T-helper 1 cell treated with Interleukin-12 subunit alpha and Interleukin-12 subunit beta and Interleukin-4 antibody, amounts not matched to agents 30 ng/mL and 1 ng/mL, for 36 hours (primary cell): Measurements from ENCODE around the gene AZGP1. TPM values are rescaled to one million over a fixed set of nuclear protein-coding genes. Genes with fewer than 3 reads are reported as not detected.
"Not testable (repeated sequence)": the region's sequence is repeated elsewhere in the genome, so short reads cannot be mapped to it uniquely, and the experiment has no call there.

Experiments used
- intact Hi-C: fragments of 100-400 bp; cut with micrococcal nuclease; formaldehyde crosslinking; loops from one replicate; pipeline ENCODE4 v1.15.1; 2024
- total RNA-seq: library from RNA; stranded (reverse); gene quantifications from 2 replicates; pipeline ENCODE4 v1.2.3, GENCODE V29; 2022

AZGP1 gene
- total RNA-seq, 1 donor from 2014 or later = not detected

- intact Hi-C loops = no loop called here
These were observed 24.4 kb upstream of the AZGP1 start for GRCh38 chr7:100000239-100000638.

- intact Hi-C loops = loop anchor here (1.0 to 10.0 kb wide), 4 partner anchors 18 to 523 kb away; partner anchors contain the start of genes ZKSCAN1, ZKSCAN5, ZNF394 and ZNF789
These were observed 21.8 kb upstream of the AZGP1 start for GRCh38 chr7:99997545-99998137.

GRCh38 chr7:99996755-99997544 is 21.1 kb upstream of the AZGP1 start:
- intact Hi-C loops = loop anchor here (1.0 to 10.0 kb wide), 4 partner anchors 18 to 522 kb away; partner anchors contain the start of genes ZKSCAN1, ZKSCAN5, ZNF394 and ZNF789

- intact Hi-C loops = loop anchor here (1.0 to 10.0 kb wide), 7 partner anchors 58 to 520 kb away; partner anchors contain the start of genes CNPY4, TAF6, ZKSCAN5 and ZNF3
These were observed 19.0 kb upstream of the AZGP1 start for GRCh38 chr7:99994819-99995218.

- intact Hi-C loops = loop anchor here (5.0 to 10.0 kb wide), 3 partner anchors 415 to 518 kb away; partner anchors contain the start of genes ZKSCAN5, ZNF394 and ZNF789
These were observed 16.7 kb upstream of the AZGP1 start for GRCh38 chr7:99992330-99993038.

GRCh38 chr7:99991543-99991942 is 15.7 kb upstream of the AZGP1 start:
- intact Hi-C loops = loop anchor here (1.0 to 10.0 kb wide), 5 partner anchors 12 to 517 kb away; partner anchors contain the start of genes ZKSCAN5, ZNF394 and ZNF789

GRCh38 chr7:99990460-99990852 is 14.6 kb upstream of the AZGP1 start:
- intact Hi-C loops = loop anchor here (5.0 to 10.0 kb wide), 3 partner anchors 417 to 516 kb away; partner anchors contain the start of genes ZKSCAN5, ZNF394 and ZNF789

GRCh38 chr7:99987846-99988245 is 12.0 kb upstream of the AZGP1 start:
- intact Hi-C loops = no loop called here

- intact Hi-C loops = not testable (repeated sequence)
These were observed 11.5 kb upstream of the AZGP1 start for GRCh38 chr7:99987306-99987705.

- intact Hi-C loops = no loop called here
These were observed 8.8 kb upstream of the AZGP1 start for GRCh38 chr7:99984593-99984992.

GRCh38 chr7:99981066-99981465 is 5.2 kb upstream of the AZGP1 start:
- intact Hi-C loops = not testable (repeated sequence)

- intact Hi-C loops = not testable (repeated sequence)
These were observed 4.6 kb upstream of the AZGP1 start for GRCh38 chr7:99980448-99980872.

- intact Hi-C loops = loop anchor here (1.0 kb wide), 4 partner anchors 11 to 151 kb away; no protein-coding TSS in a partner anchor
These were observed 4.0 kb upstream of the AZGP1 start for GRCh38 chr7:99979814-99980225.

GRCh38 chr7:99976626-99977025 is 795 bp upstream of the AZGP1 start:
- intact Hi-C loops = no loop called here

- intact Hi-C loops = no loop called here
These were observed 1.1 kb downstream of the AZGP1 start for GRCh38 chr7:99974681-99975080.

- intact Hi-C loops = not testable (repeated sequence)
These were observed 2.0 kb downstream of the AZGP1 start for GRCh38 chr7:99973817-99974216.

GRCh38 chr7:99971242-99971641 is 4.6 kb downstream of the AZGP1 start:
- intact Hi-C loops = no loop called here

GRCh38 chr7:99969813-99970212 is 6.0 kb downstream of the AZGP1 start:
- intact Hi-C loops = not testable (repeated sequence)

GRCh38 chr7:99969298-99969697 is 6.5 kb downstream of the AZGP1 start:
- intact Hi-C loops = no loop called here

GRCh38 chr7:99958564-99959227 is 17.1 kb downstream of the AZGP1 start:
- intact Hi-C loops = no loop called here

GRCh38 chr7:99955247-99955646 is 20.6 kb downstream of the AZGP1 start:
- intact Hi-C loops = no loop called here
